Measurements from ENCODE around the gene WDR20.

DNA sequence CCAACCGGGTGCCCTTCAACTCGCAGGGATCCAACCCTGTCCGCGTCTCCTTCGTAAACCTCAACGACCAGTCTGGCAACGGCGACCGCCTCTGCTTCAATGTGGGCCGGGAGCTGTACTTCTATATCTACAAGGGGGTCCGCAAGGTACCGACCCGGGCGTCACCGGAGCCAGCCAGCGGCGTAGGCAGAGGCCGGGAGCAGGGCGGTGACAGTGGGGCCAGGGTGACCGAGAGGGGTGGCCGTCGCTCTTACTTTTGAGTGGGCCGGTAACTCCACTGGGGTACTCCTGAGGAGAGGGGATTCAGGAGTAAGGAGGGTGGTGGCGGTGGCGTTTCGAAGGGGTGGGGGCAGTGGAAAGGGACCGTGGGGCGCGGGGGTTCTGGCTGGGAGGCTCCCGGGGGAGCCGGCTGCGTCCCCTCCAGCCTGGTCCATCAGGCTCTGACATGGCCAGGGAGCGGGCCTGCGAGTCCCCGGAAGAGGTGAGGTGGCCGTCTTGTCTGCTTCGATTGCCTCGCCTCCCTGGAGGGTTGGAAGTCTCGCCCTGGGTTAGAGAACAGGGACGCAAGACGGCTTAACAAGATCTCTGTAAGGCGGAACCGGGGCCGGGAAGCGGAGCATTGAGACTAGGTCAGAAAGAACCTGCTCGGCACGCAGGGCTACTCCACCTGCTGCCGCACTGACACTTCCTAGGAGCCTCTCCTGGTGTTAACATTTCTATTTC, 491 bp downstream of the WDR20 start:
- TF ChIP-seq, protein P1, sequence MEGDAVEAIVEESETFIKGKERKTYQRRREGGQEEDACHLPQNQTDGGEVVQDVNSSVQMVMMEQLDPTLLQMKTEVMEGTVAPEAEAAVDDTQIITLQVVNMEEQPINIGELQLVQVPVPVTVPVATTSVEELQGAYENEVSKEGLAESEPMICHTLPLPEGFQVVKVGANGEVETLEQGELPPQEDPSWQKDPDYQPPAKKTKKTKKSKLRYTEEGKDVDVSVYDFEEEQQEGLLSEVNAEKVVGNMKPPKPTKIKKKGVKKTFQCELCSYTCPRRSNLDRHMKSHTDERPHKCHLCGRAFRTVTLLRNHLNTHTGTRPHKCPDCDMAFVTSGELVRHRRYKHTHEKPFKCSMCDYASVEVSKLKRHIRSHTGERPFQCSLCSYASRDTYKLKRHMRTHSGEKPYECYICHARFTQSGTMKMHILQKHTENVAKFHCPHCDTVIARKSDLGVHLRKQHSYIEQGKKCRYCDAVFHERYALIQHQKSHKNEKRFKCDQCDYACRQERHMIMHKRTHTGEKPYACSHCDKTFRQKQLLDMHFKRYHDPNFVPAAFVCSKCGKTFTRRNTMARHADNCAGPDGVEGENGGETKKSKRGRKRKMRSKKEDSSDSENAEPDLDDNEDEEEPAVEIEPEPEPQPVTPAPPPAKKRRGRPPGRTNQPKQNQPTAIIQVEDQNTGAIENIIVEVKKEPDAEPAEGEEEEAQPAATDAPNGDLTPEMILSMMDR (IDR thresholded peaks at IDR 0.05): no peak
- peak in 1 of 4 donors; percentile 11 for TF ChIP-seq POLR2A (IDR thresholded peaks at IDR 0.05)

Measured in esophagus squamous epithelium (tissue), 4 donors.